ENCODE measurements around the gene MKLN1. TPM values are rescaled to one million over a fixed set of nuclear protein-coding genes. Genes with fewer than 3 reads are reported as not detected.

The MKLN1 gene
- total RNA-seq, 1 donor from 2014 or later, result 48.4 TPM

DNA sequence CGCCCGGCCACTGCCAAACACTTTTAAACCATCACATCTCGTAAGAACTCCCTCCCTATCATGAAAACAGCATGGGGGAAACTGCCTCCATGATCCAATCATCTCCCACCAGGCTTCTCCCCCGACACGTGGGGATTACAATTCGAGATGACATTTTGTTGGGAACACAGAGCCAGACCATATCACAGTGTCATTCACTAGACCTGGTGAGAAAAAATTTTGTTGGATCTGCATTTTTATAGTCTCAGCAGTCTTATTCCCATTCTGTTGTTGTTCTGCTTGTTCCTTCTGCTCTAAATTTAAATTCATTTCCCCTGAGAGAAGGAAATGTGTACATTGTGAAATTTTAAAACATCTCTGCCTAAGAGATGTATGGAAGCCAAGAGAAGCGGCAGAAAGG, 4.8 kb upstream of the MKLN1 start:
- Histone ChIP-seq H3K4me1 (peaks cover 14% of the 10 kb centered on the region), H3K27ac (no peak overlapping the region), H3K36me3 (no peaks in the 10 kb centered on the region), H3K27me3 (no peaks in the 10 kb centered on the region), H3K4me3 (no peak overlapping the region), H3K9me3 (no peaks in the 10 kb centered on the region)
- TF ChIP-seq POLR2AphosphoS5 (IDR thresholded peaks at IDR 0.05; ENCODE audit: insufficient read depth in 1 of 2, low read depth in 1 of 2) (no peak), POLR2A (IDR thresholded peaks at IDR 0.05) (no peak)
- TF ChIP-seq, protein P1, sequence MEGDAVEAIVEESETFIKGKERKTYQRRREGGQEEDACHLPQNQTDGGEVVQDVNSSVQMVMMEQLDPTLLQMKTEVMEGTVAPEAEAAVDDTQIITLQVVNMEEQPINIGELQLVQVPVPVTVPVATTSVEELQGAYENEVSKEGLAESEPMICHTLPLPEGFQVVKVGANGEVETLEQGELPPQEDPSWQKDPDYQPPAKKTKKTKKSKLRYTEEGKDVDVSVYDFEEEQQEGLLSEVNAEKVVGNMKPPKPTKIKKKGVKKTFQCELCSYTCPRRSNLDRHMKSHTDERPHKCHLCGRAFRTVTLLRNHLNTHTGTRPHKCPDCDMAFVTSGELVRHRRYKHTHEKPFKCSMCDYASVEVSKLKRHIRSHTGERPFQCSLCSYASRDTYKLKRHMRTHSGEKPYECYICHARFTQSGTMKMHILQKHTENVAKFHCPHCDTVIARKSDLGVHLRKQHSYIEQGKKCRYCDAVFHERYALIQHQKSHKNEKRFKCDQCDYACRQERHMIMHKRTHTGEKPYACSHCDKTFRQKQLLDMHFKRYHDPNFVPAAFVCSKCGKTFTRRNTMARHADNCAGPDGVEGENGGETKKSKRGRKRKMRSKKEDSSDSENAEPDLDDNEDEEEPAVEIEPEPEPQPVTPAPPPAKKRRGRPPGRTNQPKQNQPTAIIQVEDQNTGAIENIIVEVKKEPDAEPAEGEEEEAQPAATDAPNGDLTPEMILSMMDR (IDR thresholded peaks at IDR 0.05), result no peak
- DNase-seq (ENCODE audit: extremely low spot score in 2 of 2), result no peak
- intact Hi-C loops (cut with DNase I), result no loop called here

DNA sequence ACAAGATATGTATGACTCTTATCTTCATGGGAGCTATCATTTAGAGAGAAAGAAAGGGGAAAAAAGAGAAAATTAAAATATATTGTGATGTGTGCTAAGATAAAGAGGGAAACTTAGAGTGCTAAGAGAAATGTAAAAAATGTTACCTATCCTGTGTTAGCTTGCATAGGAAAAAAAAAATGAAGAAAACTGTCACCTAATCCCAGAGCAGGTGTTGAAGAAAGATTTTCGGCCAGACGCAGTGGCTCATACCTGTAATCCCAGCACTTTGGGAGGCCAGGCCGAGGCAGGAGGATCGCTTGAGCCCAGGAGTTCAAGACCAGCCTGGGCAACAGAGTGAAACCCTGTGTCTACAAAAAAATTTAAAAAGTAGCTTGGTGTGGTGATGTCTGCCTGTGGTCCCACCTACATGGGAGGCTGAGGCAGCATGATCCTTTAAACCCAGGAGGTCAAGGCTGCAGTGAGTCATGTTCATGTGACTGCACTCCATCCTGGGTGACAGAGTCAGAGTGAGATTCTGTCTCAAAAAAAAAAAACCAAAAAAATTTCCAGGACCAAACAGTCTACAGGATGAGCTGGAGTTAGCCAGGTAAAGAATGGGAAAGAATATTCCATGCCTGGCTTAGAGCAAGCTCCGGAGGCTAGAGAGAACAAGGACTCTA, 2.4 kb upstream of the MKLN1 start:
- TF ChIP-seq POLR2AphosphoS5 (IDR thresholded peaks at IDR 0.05; ENCODE audit: insufficient read depth in 1 of 2, low read depth in 1 of 2), result no peak
- no peak for TF ChIP-seq POLR2A (IDR thresholded peaks at IDR 0.05)
- TF ChIP-seq, protein P1 (IDR thresholded peaks at IDR 0.05), result no peak
- Histone ChIP-seq H3K4me1 (peaks cover 30% of the 10 kb centered on the region), H3K36me3 (no peaks in the 10 kb centered on the region), H3K27me3 (no peaks in the 10 kb centered on the region), H3K27ac (no peak overlapping the region), H3K4me3 (no peak overlapping the region), H3K9me3 (no peaks in the 10 kb centered on the region)
- intact Hi-C loops (cut with DNase I), result no loop called here
- no peak for DNase-seq (ENCODE audit: extremely low spot score in 2 of 2)

DNA sequence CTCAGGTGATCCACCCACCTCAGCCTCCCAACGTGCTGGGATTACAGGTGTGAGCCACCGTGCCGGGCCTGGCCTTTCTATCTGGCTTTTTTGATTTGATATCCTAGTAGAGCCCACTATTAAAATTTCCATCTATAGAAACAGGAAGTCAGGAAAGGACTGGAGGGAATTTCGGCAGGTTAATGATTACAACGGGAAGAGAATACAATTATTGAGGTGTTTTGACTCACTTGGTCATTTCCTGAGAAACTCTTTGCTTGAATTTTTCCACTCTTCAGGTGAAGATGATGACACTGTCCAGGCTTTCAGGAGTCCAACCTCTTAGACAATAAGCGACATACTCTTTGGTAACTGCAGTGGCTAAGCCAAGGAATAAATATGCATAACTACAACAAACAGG, 1.1 kb upstream of the MKLN1 start:
- peaks cover 42% of the 10 kb centered on the region for H3K4me1 ChIP-seq
- TF ChIP-seq, protein P1 (IDR thresholded peaks at IDR 0.05), result no peak
- TF ChIP-seq POLR2AphosphoS5 (IDR thresholded peaks at IDR 0.05; ENCODE audit: insufficient read depth in 1 of 2, low read depth in 1 of 2) (no peak), POLR2A (IDR thresholded peaks at IDR 0.05) (no peak)
- no peaks in the 10 kb centered on the region for H3K36me3 ChIP-seq
- peak overlapping the region; percentile 100 for H3K27ac ChIP-seq
- no peaks in the 10 kb centered on the region for H3K9me3 ChIP-seq
- no peaks in the 10 kb centered on the region for H3K27me3 ChIP-seq
- DNase-seq (ENCODE audit: extremely low spot score in 2 of 2), result no peak
- peak overlapping the region; percentile 99 for H3K4me3 ChIP-seq
- intact Hi-C loops (cut with DNase I), result no loop called here

DNA sequence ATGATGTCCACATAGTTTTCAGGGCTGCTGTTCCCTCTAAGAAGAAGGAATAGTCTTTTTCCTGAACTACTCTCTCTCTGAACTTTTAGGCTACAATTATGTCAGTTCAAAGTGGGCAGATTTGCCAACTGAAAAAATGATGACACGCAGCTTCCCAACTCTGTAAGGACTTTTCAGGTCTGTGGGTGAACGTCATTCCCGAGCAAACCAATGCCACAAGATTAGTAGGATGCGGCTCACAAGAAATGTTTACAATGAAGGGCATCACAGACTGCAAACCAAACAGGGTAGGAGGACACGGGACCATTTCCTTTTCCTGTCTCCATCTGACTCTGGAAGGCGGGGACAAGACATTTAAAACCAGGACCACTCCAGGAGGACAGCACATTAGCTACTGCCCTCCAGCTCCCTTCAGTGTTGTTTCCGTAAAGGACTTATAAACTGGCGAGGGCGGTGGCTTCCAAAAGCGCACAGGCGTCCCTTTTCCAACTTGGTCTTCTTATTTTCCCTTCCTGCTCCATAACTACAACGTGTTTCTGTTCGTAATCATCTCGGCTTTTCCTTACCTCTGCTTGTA, 539 bp upstream of the MKLN1 start:
- Histone ChIP-seq H3K4me3 (peak overlapping the region; percentile 99), H3K36me3 (no peaks in the 10 kb centered on the region), H3K4me1 (peaks cover 48% of the 10 kb centered on the region), H3K9me3 (no peaks in the 10 kb centered on the region), H3K27ac (peak overlapping the region; percentile 100), H3K27me3 (no peaks in the 10 kb centered on the region)
- intact Hi-C loops (cut with DNase I), result loop anchor here (1.0 kb wide), 1 partner anchor 217 kb away; no protein-coding TSS in a partner anchor
- no peak for TF ChIP-seq POLR2AphosphoS5 (IDR thresholded peaks at IDR 0.05; ENCODE audit: insufficient read depth in 1 of 2, low read depth in 1 of 2)
- no peak for TF ChIP-seq POLR2A (IDR thresholded peaks at IDR 0.05)
- TF ChIP-seq, protein P1 (IDR thresholded peaks at IDR 0.05), result no peak
- no peak for DNase-seq (ENCODE audit: extremely low spot score in 2 of 2)
